Sigmoid colon (tissue), 7 donors: ENCODE measurements around the gene KANK2. TPM values are rescaled to one million over a fixed set of nuclear protein-coding genes. Genes with fewer than 3 reads are reported as not detected.
A peak's percentile ranks its signal among the peaks of the same experiment; 100 is the strongest.

ENCODE experiments used
- DNase-seq: peaks from one replicate; pipeline ENCODE4 v3.0.0-alpha.2; 2019
- H3K27ac ChIP-seq, 4 donors: fragments of 200-600 bp; sonication (generic); one replicate each; pipeline ENCODE4 v1.5.1; 2016 to 2019; ENCODE audit warnings: mild to moderate bottlenecking in 1 of 4
- H3K27me3 ChIP-seq, 3 donors: fragments of 200-600 bp; sonication (generic); one replicate each; pipeline ENCODE4 v1.5.1; 2019; ENCODE audit warnings: mild to moderate bottlenecking in 1 of 3
- H3K36me3 ChIP-seq, 4 donors: fragments of 200-600 bp; sonication (generic); one replicate each; pipeline ENCODE4 v1.5.1; 2016 to 2019
- H3K4me1 ChIP-seq, 4 donors: fragments of 200-600 bp; sonication (generic); one replicate each; pipeline ENCODE4 v1.5.1; 2017 to 2019
- H3K4me3 ChIP-seq, 4 donors: fragments of 200-600 bp; sonication (generic); one replicate each; pipeline ENCODE4 v1.5.1; 2017 to 2019; ENCODE audit warnings: mild to moderate bottlenecking in 2 of 4, moderate library complexity in 1 of 4
- H3K9me3 ChIP-seq, 4 donors: fragments of 200-600 bp in 3 of 4; sonication (generic) in 3 of 4; one replicate each; pipeline versions ENCODE4 v1.5.1 to v1.6.1; 2013 to 2019
- EP300 ChIP-seq, 4 donors: sonication (generic); formaldehyde crosslinking; IDR thresholded peaks; one replicate each; pipeline ENCODE4 v1.6.1; 2017; ENCODE audit warnings: antibody characterized with exemption in 4 of 4
- POLR2A ChIP-seq, 2 donors: fragments of 450-650 bp; IDR thresholded peaks; one replicate each; pipeline ENCODE4 v1.6.1; 2016; ENCODE audit warnings: antibody characterized with exemption in 2 of 2, mild to moderate bottlenecking in 2 of 2, moderate library complexity in 2 of 2
- POLR2AphosphoS5 ChIP-seq, 4 donors: sonication (generic); formaldehyde crosslinking; IDR thresholded peaks; one replicate each; pipeline ENCODE4 v1.6.1; 2017; ENCODE audit warnings: antibody characterized with exemption in 4 of 4
- WGBS, 2 donors: extraction: QIAGEN DNeasy Blood & Tissue Kit; methylation state at CpG; one replicate each; pipeline ENCODE4 v1.1.7; 2013; 5-methylcytosine and 5-hydroxymethylcytosine counted together
- intact Hi-C: fragments of 100-400 bp; cut with DNase I; formaldehyde crosslinking; loops from one replicate; pipeline ENCODE4 v1.15.1; 2023
- polyA plus RNA-seq, 3 donors: library from polyadenylated mRNA; stranded (reverse); fragments of 200-250 nt; gene quantifications; one replicate each; pipeline ENCODE4 v1.2.3, GENCODE V29; 2013
- total RNA-seq, 4 donors: library from RNA; depleted of rRNA; stranded (reverse); fragments of >200 nt; gene quantifications; one replicate each; pipeline ENCODE4 v1.1.0, GENCODE V29; 2016
- TF ChIP-seq, protein P1 (sequence below), 4 experiments: fragments of 450-650 bp in 3 of 4; fragments of 200-600 bp in 1 of 4; IDR thresholded peaks; one replicate each; pipeline ENCODE4 v1.5.1; 2016 to 2019; ENCODE audit warnings: antibody characterized with exemption in 4 of 4, mild to moderate bottlenecking in 3 of 4, moderate library complexity in 2 of 4
- donor health status: healthy with polysubstance abuse.
- donor health status: Bipolar disorder and iron deficiency.
- donor health status: healthy.

KANK2 gene
- 1,000 to 10,000 TPM in 2 of 4 donors, 100 to 1,000 TPM in 2; 691 to 1,314 (median 1,068) TPM for total RNA-seq
- polyA plus RNA-seq: 100 to 1,000 TPM in 1 of 3 donors, 10 to 100 TPM in 2; 29.8 to 130 (median 89.4) TPM

DNA sequence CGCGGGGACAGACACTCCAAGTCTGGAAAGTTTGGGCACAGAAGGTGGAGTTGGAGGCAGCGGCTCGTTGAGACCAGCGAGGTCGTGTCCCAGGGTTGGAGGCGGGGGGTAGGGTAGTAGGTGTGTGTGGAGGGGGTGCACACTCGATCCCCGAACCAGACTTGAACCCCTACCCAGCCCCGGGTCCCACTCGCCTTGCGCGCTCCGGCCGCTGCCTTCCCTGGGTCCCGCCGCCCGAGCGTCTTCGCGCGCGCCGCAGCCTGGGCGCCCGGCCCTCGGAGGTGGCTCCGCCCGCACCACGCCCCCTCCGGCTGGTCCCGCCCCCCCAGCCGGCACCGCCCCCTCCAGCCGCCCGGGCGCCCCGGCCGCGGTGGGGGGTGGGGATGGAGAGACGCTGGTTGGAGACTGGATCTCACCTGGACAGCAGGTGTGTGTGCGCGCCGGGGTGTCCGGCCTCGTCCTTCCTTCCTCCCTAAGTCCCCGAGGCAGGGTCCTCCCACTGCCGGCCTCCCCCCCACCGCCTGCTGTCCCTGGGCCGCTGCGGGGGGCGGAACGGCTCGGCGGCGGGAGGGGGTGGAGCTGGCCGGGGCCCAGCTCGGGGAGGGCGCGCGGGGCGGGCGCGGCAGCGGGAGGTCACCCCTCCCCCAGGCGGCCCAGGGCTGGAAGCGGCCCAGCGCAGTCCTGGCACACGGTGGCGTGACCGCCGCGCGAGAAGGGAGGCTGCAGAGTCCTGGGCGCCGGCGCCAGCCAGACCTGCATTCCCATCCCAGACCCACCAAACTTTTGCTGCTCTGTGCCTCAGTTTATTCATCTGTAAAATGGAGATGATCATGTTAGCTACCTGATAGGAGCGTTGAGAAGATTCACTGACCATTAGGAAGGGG lies at the start of gene KANK2:
Gene KANK2, minus strand, starts transcription at position 255 of the 884 bp plus-strand sequence. CDS start 3,034 bp downstream, outside the sequence.
- peaks cover 13 to 28% (median 17%) of the 10 kb centered on the region in 4 donors for H3K36me3 ChIP-seq
- no peaks in the 10 kb centered on the region for H3K9me3 ChIP-seq
- H3K4me3 ChIP-seq: peak within 1 kb of the TSS; percentile 52 to 85 (median 74)
- peak; percentile 94 for DNase-seq
- intact Hi-C loops: no loop called here
- TF ChIP-seq EP300 (IDR thresholded peaks at IDR 0.05): peak in 2 of 4 donors; percentile 7 to 16
- TF ChIP-seq, protein P1, sequence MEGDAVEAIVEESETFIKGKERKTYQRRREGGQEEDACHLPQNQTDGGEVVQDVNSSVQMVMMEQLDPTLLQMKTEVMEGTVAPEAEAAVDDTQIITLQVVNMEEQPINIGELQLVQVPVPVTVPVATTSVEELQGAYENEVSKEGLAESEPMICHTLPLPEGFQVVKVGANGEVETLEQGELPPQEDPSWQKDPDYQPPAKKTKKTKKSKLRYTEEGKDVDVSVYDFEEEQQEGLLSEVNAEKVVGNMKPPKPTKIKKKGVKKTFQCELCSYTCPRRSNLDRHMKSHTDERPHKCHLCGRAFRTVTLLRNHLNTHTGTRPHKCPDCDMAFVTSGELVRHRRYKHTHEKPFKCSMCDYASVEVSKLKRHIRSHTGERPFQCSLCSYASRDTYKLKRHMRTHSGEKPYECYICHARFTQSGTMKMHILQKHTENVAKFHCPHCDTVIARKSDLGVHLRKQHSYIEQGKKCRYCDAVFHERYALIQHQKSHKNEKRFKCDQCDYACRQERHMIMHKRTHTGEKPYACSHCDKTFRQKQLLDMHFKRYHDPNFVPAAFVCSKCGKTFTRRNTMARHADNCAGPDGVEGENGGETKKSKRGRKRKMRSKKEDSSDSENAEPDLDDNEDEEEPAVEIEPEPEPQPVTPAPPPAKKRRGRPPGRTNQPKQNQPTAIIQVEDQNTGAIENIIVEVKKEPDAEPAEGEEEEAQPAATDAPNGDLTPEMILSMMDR (IDR thresholded peaks at IDR 0.05): no peak
- peak; percentile 92 to 97 (median 95) for TF ChIP-seq POLR2AphosphoS5 (IDR thresholded peaks at IDR 0.05)
- TF ChIP-seq POLR2A (IDR thresholded peaks at IDR 0.05): peak; percentile 83 to 87
- no peaks in the 10 kb centered on the region for H3K27me3 ChIP-seq
- peak within 1 kb of the TSS; percentile 91 to 98 (median 94) for H3K27ac ChIP-seq
- 1% methylated on average over 78 of the region's 78 CpGs for WGBS, 2 donors
- peaks cover 0 to 64% (median 51%) of the 10 kb centered on the region in 4 donors for H3K4me1 ChIP-seq

DNA sequence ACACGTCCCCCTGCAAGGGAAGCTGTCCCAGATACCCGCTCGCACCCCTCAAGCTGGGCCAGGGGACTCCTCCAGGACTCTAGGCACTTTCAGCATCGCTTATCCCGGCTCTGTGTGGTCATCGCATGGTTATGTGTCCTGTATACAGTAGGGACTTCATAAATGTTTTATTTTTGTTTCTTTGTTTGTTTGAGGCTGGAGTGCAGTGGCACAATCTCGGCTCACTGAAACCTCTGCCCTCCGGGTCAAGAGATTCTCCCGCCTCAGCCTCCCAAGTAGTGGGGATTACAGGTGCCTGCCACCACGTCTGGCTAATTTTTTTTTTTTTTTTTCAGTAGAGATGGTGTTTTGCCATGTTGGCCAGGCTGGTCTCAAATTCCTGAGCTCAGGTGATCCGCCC lies 49.6 kb upstream of the KANK2 start:
- no peaks in the 10 kb centered on the region for H3K9me3 ChIP-seq
- TF ChIP-seq POLR2AphosphoS5 (IDR thresholded peaks at IDR 0.05) (no peak), EP300 (IDR thresholded peaks at IDR 0.05) (no peak), POLR2A (IDR thresholded peaks at IDR 0.05) (no peak)
- TF ChIP-seq, protein P1 (IDR thresholded peaks at IDR 0.05): no peak
- 89% methylated on average over 11 of the region's 11 CpGs for WGBS, 2 donors
- peak overlapping the region; percentile 21 to 63 (median 39) for H3K27ac ChIP-seq
- DNase-seq: no peak
- peaks cover 0 to 18% (median 9%) of the 10 kb centered on the region in 4 donors for H3K4me1 ChIP-seq
- H3K36me3 ChIP-seq: peaks cover 0 to 49% (median 13%) of the 10 kb centered on the region in 4 donors
- intact Hi-C loops: no loop called here
- H3K4me3 ChIP-seq: no peak overlapping the region
- H3K27me3 ChIP-seq: no peaks in the 10 kb centered on the region

DNA sequence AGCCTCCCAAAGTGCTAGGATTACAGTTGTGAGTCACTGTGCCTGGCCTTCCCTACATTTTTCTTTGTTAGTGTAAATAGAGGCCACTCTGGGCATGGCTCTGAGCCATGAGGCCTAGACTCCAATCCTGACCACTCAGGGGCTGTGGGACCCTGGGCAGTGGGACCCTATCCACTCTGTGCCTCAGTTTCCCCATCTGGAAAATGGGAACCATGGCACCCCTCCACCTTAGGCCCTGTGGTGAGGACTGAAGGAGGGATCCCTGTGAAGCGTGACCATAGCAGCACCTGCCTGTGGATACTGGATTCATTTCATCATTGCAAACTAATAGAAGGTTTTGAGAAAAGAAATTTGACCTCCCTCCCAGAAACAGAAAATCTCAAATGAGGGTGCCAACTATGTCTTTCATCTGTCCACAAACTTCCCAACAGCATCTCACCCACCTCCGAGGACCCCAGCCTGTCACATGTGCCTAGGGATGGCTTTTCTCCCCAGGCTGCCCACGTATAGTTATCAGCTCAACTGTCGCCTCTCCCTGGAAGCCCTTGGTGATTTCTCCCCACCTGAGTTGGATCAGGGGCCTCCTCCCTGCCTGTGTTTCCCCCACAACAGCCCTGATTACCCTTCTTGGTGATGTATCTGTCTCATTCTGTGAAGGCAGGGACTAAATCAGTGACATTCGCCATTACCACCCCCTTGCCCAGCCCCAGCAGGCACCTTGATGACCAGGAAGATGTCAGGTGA lies 47.7 kb upstream of the KANK2 start:
- intact Hi-C loops: no loop called here
- TF ChIP-seq, protein P1 (IDR thresholded peaks at IDR 0.05): no peak

DNA sequence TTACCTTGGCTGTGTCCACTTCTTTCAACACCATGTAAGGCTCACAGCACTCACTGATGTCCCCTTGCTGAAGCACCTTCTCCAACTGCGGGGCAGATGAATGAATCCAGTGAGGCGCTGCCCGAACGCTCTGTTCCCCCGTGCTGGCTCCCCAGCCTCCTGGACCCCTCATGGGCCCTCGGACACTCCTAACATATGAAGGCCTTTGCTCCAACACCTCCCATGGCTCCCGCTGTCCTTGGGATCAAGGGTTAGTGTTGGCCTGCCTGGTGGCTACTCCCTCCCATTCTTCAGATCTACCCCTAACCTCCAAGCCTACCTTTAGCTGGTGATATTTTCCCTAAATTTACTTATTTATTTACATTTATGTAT lies 46.4 kb upstream of the KANK2 start:
- intact Hi-C loops: loop anchor here (1.0 kb wide), 1 partner anchor 203 kb away; no protein-coding TSS in a partner anchor
- TF ChIP-seq, protein P1 (IDR thresholded peaks at IDR 0.05): no peak
- TF ChIP-seq EP300 (IDR thresholded peaks at IDR 0.05) (no peak), POLR2AphosphoS5 (IDR thresholded peaks at IDR 0.05) (no peak), POLR2A (IDR thresholded peaks at IDR 0.05) (no peak)
- peaks cover 0 to 36% (median 4%) of the 10 kb centered on the region in 4 donors for H3K36me3 ChIP-seq

More for the DNA sequence above, 47.7 kb upstream of the KANK2 start:
- Histone ChIP-seq H3K27ac (no peak overlapping the region), H3K27me3 (no peaks in the 10 kb centered on the region), H3K4me1 (peaks cover 0 to 18% (median 9%) of the 10 kb centered on the region in 4 donors), H3K4me3 (no peak overlapping the region), H3K9me3 (no peaks in the 10 kb centered on the region), H3K36me3 (peaks cover 0 to 40% (median 4%) of the 10 kb centered on the region in 4 donors)
- DNase-seq: no peak
- WGBS, 2 donors: 94 to 96% methylated on average over 5 of the region's 5 CpGs

More for the DNA sequence above, 46.4 kb upstream of the KANK2 start:
- 94 to 95% methylated on average over 7 of the region's 7 CpGs for WGBS, 2 donors
- Histone ChIP-seq H3K9me3 (peaks cover 0 to 2% (median 0%) of the 10 kb centered on the region in 4 donors), H3K27ac (peak overlapping the region; percentile 36 to 70 (median 55)), H3K4me3 (peak overlapping the region in 1 of 4 donors; percentile 12), H3K27me3 (no peaks in the 10 kb centered on the region), H3K4me1 (peaks cover 0 to 18% (median 9%) of the 10 kb centered on the region in 4 donors)
- no peak for DNase-seq
